Stomach (tissue), 9 donors: Measurements from ENCODE around the gene PCYT2. TPM values are rescaled to one million over a fixed set of nuclear protein-coding genes. Genes with fewer than 3 reads are reported as not detected.

Source experiments
- DNase-seq, 2 donors: peaks; one replicate each; pipeline versions ENCODE4 v3.0.0 to v3.0.0-alpha.2; 2013 to 2019
- H3K27ac ChIP-seq, 5 donors: fragments of 200-600 bp in 4 of 5; sonication (generic) in 4 of 5; one replicate each; pipeline ENCODE4 v1.5.1; 2013 to 2019; ENCODE audit warnings: mild to moderate bottlenecking in 1 of 5, moderate library complexity in 1 of 5
- H3K27me3 ChIP-seq, 3 donors: fragments of 200-600 bp; sonication (generic); one replicate each; pipeline ENCODE4 v1.5.1; 2017 to 2019; ENCODE audit warnings: mixed run types in 1 of 3
- H3K36me3 ChIP-seq, 4 donors: fragments of 200-600 bp; sonication (generic); 1 replicate in 3 of 4; 2 replicates in 1 of 4; pipeline ENCODE4 v1.5.1; 2016 to 2019
- H3K4me1 ChIP-seq, 4 donors: fragments of 200-600 bp; sonication (generic); one replicate each; pipeline ENCODE4 v1.5.1; 2016 to 2019
- H3K4me3 ChIP-seq, 4 donors: fragments of 200-600 bp; sonication (generic) in 3 of 4; one replicate each; pipeline ENCODE4 v1.5.1; 2016 to 2019; ENCODE audit warnings: mild to moderate bottlenecking in 1 of 4
- H3K9me3 ChIP-seq, 4 donors: fragments of 200-600 bp; sonication (generic); one replicate each; pipeline ENCODE4 v1.5.1; 2016 to 2019
- CTCF ChIP-seq, 7 experiments: fragments of 450-650 bp in 4 of 7; fragments of 200-600 bp in 3 of 7; sonication (generic) in 3 of 7; IDR thresholded peaks; one replicate each; pipeline ENCODE4 v1.5.1; 2016 to 2019; ENCODE audit warnings: antibody characterized with exemption in 7 of 7, control low read depth in 2 of 7, mild to moderate bottlenecking in 1 of 7
- EP300 ChIP-seq: sonication (generic); formaldehyde crosslinking; IDR thresholded peaks from one replicate; pipeline ENCODE4 v1.6.1; 2017; ENCODE audit warnings: antibody characterized with exemption
- POLR2A ChIP-seq, 4 donors: fragments of 450-650 bp; IDR thresholded peaks; one replicate each; pipeline ENCODE4 v1.6.1; 2016; ENCODE audit warnings: antibody characterized with exemption in 4 of 4, control low read depth in 2 of 4, mild to moderate bottlenecking in 1 of 4, moderate library complexity in 1 of 4
- POLR2AphosphoS5 ChIP-seq, 3 donors: sonication (generic); formaldehyde crosslinking; IDR thresholded peaks; one replicate each; pipeline ENCODE4 v1.6.1; 2016; ENCODE audit warnings: antibody characterized with exemption in 3 of 3
- WGBS, 5 donors: extraction: QIAGEN DNeasy Blood & Tissue Kit in 3 of 5; methylation state at CpG; one replicate each; pipeline versions ENCODE4 v1.1.5 to v1.1.7; 2013 to 2018; 5-methylcytosine and 5-hydroxymethylcytosine counted together
- intact Hi-C: fragments of 100-400 bp; cut with DNase I; formaldehyde crosslinking; loops from one replicate; pipeline ENCODE4 v1.15.1; 2023; ENCODE audit warnings: low total_unique reads
- polyA plus RNA-seq, 3 donors: library from polyadenylated mRNA; stranded (reverse); fragments of 200-250 nt; gene quantifications; one replicate each; pipeline ENCODE4 v1.2.3, GENCODE V29; 2013
- total RNA-seq, 5 donors: library from RNA; depleted of rRNA; stranded (reverse); fragments of >200 nt; gene quantifications; one replicate each; pipeline versions ENCODE4 v1.1.0 to v1.2.3, GENCODE V29; 2014 to 2016
- donor health status: healthy with polysubstance abuse.
- donor health status: Bipolar disorder and iron deficiency.
- donor health status: healthy.

Gene PCYT2
- total and polyA plus RNA-seq, 8 donors = 17.5 to 119 (median 41.2) TPM

- no peak for DNase-seq
- H3K36me3 ChIP-seq = peaks cover 0 to 8% (median 2%) of the 10 kb centered on the region in 4 donors
Measured at GRCh38 chr17:81934098-81934757, 23.0 kb upstream of the PCYT2 start.

GRCh38 chr17:81933178-81933699 is 22.0 kb upstream of the PCYT2 start:
- peaks cover 0 to 44% (median 6%) of the 10 kb centered on the region in 3 donors for H3K27me3 ChIP-seq
- peaks cover 0 to 8% (median 2%) of the 10 kb centered on the region in 4 donors for H3K36me3 ChIP-seq
- TF ChIP-seq CTCF (IDR thresholded peaks at IDR 0.05) (no peak), POLR2AphosphoS5 (IDR thresholded peaks at IDR 0.05) (no peak), EP300 (no peak)
- H3K27ac ChIP-seq = no peak overlapping the region
- no peak for DNase-seq
- intact Hi-C loops = no loop called here
- H3K4me1 ChIP-seq = peaks cover 17 to 43% (median 34%) of the 10 kb centered on the region in 4 donors
- WGBS, 5 donors = 86 to 90% (median 88%) methylated on average over 5 to 14 of the region's 14 CpGs
- no peaks in the 10 kb centered on the region for H3K9me3 ChIP-seq
- no peak overlapping the region for H3K4me3 ChIP-seq

More at GRCh38 chr17:81934098-81934757, 23.0 kb upstream of the PCYT2 start:
- Histone ChIP-seq H3K4me3 (no peak overlapping the region), H3K27ac (no peak overlapping the region), H3K4me1 (peaks cover 9 to 35% (median 25%) of the 10 kb centered on the region in 4 donors), H3K9me3 (no peaks in the 10 kb centered on the region), H3K27me3 (peaks cover 0 to 38% (median 0%) of the 10 kb centered on the region in 3 donors)
- TF ChIP-seq POLR2AphosphoS5 (IDR thresholded peaks at IDR 0.05) = no peak
- no peak for TF ChIP-seq CTCF (IDR thresholded peaks at IDR 0.05)
- TF ChIP-seq POLR2A (IDR thresholded peaks at IDR 0.05) = no peak
- no peak for TF ChIP-seq EP300
- intact Hi-C loops = no loop called here
- 85 to 88% (median 87%) methylated on average over 18 to 23 of the region's 23 CpGs for WGBS, 5 donors

- Histone ChIP-seq H3K36me3 (peaks cover 0 to 8% (median 2%) of the 10 kb centered on the region in 4 donors), H3K4me1 (peaks cover 22 to 40% (median 34%) of the 10 kb centered on the region in 4 donors), H3K27ac (no peak overlapping the region), H3K4me3 (no peak overlapping the region), H3K9me3 (no peaks in the 10 kb centered on the region), H3K27me3 (peaks cover 0 to 47% (median 6%) of the 10 kb centered on the region in 3 donors)
- intact Hi-C loops = no loop called here
- DNase-seq = no peak
- WGBS, 5 donors = 77 to 88% (median 87%) methylated on average over 9 of the region's 9 CpGs
- TF ChIP-seq POLR2AphosphoS5 (IDR thresholded peaks at IDR 0.05) (no peak), EP300 (no peak), CTCF (IDR thresholded peaks at IDR 0.05) (no peak), POLR2A (IDR thresholded peaks at IDR 0.05) (no peak)
Measured at GRCh38 chr17:81932333-81932983, 21.3 kb upstream of the PCYT2 start.

GRCh38 chr17:81931557-81932332 is 20.5 kb upstream of the PCYT2 start:
- peaks cover 0 to 43% (median 6%) of the 10 kb centered on the region in 3 donors for H3K27me3 ChIP-seq
- 29 to 36% (median 32%) methylated on average over 14 to 15 of the region's 15 CpGs; no CpG with 5 or more reads in 1 of the 5 donors for WGBS, 5 donors
- no peak overlapping the region for H3K27ac ChIP-seq
- DNase-seq = no peak
- intact Hi-C loops = no loop called here
- H3K4me1 ChIP-seq = peaks cover 16 to 36% (median 28%) of the 10 kb centered on the region in 4 donors
- no peak overlapping the region for H3K4me3 ChIP-seq
- H3K36me3 ChIP-seq = peaks cover 0 to 8% (median 2%) of the 10 kb centered on the region in 4 donors
- no peak for TF ChIP-seq EP300
- TF ChIP-seq POLR2A (IDR thresholded peaks at IDR 0.05) = no peak
- no peak for TF ChIP-seq POLR2AphosphoS5 (IDR thresholded peaks at IDR 0.05)
- no peak for TF ChIP-seq CTCF (IDR thresholded peaks at IDR 0.05)
- H3K9me3 ChIP-seq = no peaks in the 10 kb centered on the region
